ENCODE data around the gene RAP1A.

Gene RAP1A

GRCh38 chr1:111696330-111696729, 76.7 kb downstream of the RAP1A start:
- no peak for DNase-seq (ENCODE audit: low spot score)
- no peak for TF ChIP-seq CTCF (IDR thresholded peaks at IDR 0.05; ENCODE audit: extremely low read depth, missing control alignments)

DNA sequence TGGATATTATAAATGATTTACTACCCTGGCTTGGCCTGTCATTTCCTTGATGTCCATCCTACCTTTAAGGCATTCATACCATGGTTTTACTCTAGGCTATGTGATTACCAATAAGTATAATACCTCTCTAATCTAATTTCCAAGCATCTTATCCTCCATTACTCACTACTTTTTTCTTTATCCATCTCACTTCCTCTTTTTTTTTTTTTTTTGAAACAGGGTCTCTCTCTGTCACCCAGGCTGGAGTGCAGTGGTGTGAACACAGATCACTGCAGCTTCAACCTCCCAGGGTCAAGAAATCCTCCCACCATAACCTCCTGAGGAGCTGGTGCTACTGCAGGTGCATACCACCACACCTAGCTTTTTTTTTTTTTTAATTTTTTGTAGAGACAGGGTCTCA, 79.7 kb downstream of the RAP1A start:
- DNase-seq (ENCODE audit: low spot score): no peak
- TF ChIP-seq CTCF (IDR thresholded peaks at IDR 0.05; ENCODE audit: extremely low read depth, missing control alignments): no peak

DNA sequence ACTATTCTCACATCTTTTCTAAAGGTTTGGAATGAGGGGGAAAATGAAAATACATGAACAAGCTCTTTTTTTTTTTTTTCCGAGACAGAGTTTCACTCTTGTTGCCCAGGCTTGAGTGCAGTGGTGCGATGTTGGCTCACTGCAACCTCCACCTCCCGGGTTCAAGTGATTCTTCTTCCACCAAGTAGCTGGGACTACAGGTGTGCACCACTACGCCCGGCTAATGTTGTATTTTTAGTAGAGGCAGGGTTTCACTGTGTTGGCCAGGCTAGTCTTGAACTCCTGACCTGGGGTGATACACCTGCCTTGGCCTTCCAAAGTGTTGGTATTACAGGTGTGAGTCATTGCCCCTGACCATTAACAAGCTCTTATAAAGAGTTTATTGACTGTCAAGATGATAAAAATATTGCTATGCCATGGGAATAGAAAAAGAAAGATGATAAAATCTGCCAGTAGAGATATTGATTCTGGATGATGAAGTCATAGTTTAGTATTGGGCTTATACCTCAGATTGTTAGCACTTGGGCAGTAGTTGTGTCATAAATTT, 83.0 kb downstream of the RAP1A start:
- TF ChIP-seq CTCF (IDR thresholded peaks at IDR 0.05; ENCODE audit: extremely low read depth, missing control alignments): no peak
- no peak for DNase-seq (ENCODE audit: low spot score)

DNA sequence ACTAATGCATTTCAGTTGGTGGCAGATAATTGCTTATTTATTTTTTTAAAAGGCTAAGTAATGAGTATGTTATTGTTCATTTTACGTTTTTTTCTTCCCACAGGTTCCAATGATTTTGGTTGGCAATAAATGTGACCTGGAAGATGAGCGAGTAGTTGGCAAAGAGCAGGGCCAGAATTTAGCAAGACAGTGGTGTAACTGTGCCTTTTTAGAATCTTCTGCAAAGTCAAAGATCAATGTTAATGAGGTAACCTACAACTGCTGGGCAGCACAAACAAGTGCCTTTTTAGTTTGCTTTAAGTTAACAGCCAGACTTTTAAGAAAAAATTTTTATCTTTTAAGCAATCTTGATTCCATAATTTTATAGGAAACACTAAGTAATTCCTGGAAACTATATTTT, 84.7 kb downstream of the RAP1A start:
- TF ChIP-seq CTCF (IDR thresholded peaks at IDR 0.05; ENCODE audit: extremely low read depth, missing control alignments): no peak
- no peak for DNase-seq (ENCODE audit: low spot score)

DNA sequence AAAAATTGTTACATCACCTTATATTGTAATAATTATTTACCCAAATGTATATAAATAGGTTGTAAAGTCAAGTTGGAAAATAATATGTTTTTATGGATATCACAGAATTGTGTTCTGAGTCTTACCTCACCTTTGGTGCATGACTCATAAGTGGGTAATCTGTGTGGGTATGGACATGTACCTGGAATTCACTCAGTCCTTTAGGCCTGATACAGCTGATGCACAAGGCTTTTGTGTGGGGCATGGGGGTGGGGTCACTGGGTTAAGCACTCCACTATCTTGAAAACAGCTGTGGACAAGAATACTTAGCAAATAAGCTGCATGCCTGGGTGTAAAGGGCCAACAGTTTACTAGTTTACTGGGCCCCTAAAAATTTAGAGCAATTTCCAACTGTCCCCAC, 85.2 kb downstream of the RAP1A start:
- no peak for DNase-seq (ENCODE audit: low spot score)
- no peak for TF ChIP-seq CTCF (IDR thresholded peaks at IDR 0.05; ENCODE audit: extremely low read depth, missing control alignments)

DNA sequence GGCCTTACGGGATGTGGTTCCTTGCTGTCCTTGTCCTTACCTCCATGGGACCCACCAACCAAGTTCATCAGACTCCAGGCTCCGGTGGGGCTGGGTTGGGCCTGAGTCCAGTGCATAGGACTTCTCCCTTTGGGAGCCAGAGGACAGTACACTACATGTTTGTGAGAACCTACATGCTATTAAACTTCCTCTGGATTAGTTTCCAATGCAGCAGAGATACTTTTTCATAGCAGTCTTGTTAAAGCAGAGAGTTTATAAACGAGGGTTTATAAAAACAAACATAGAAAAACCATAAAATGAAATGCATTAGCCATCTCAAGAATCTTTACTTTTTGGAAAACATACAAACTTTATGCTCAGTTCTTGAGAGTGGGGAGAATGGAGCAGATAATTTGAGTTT, 86.3 kb downstream of the RAP1A start:
- no peak for DNase-seq (ENCODE audit: low spot score)
- no peak for TF ChIP-seq CTCF (IDR thresholded peaks at IDR 0.05; ENCODE audit: extremely low read depth, missing control alignments)

- no peak for TF ChIP-seq CTCF (IDR thresholded peaks at IDR 0.05; ENCODE audit: extremely low read depth, missing control alignments)
- no peak for DNase-seq (ENCODE audit: low spot score)
Observed at GRCh38 chr1:111706921-111707320, 87.3 kb downstream of the RAP1A start.
